RWPE2 (cell line): ENCODE data around the gene SLC5A8.

Experiments
- ATAC-seq: fragments of 200-7000 bp; cut with Tn5 transposase; 3 replicates; pipeline ENCODE4 v1.9.1; 2021; ENCODE audit warnings: low read depth
- DNase-seq: peaks from one replicate; pipeline ENCODE4 v3.0.0-alpha.2; 2020; ENCODE audit warnings: low spot score
- H3K27ac ChIP-seq: fragments of 450-650 bp; 2 replicates; pipeline ENCODE4 v1.5.1; 2017; ENCODE audit warnings: mild to moderate bottlenecking; ENCODE audit not compliant: poor library complexity, severe bottlenecking
- H3K27me3 ChIP-seq: fragments of 250-450 bp; sonication (Bioruptor Pico); 2 replicates; pipeline ENCODE4 v1.5.1; 2021; ENCODE audit warnings: mild to moderate bottlenecking, moderate library complexity; ENCODE audit not compliant: insufficient read depth, poor library complexity, severe bottlenecking
- H3K36me3 ChIP-seq: fragments of 250-450 bp; sonication (Bioruptor Pico); 2 replicates; pipeline ENCODE4 v1.5.1; 2020; ENCODE audit warnings: low read depth, mild to moderate bottlenecking, moderate library complexity
- H3K4me1 ChIP-seq: fragments of 250-450 bp; sonication (Bioruptor Pico); 2 replicates; pipeline ENCODE4 v1.5.1; 2021; ENCODE audit warnings: mild to moderate bottlenecking, moderate library complexity; ENCODE audit not compliant: insufficient read depth, poor library complexity, severe bottlenecking
- H3K4me3 ChIP-seq: fragments of 250-450 bp; sonication (Bioruptor Pico); 2 replicates; pipeline ENCODE4 v1.5.1; 2021; ENCODE audit warnings: mild to moderate bottlenecking, moderate library complexity; ENCODE audit not compliant: severe bottlenecking
- H3K9me3 ChIP-seq: fragments of 250-450 bp; sonication (Bioruptor Pico); 2 replicates; pipeline ENCODE4 v1.5.1; 2021; ENCODE audit warnings: mild to moderate bottlenecking, moderate library complexity; ENCODE audit not compliant: severe bottlenecking
- CTCF ChIP-seq: fragments of 450-650 bp; IDR thresholded peaks from one replicate; pipeline ENCODE4 v1.5.1; 2017; ENCODE audit warnings: mild to moderate bottlenecking, moderate library complexity; ENCODE audit not compliant: poor library complexity, severe bottlenecking

The SLC5A8 gene

DNA sequence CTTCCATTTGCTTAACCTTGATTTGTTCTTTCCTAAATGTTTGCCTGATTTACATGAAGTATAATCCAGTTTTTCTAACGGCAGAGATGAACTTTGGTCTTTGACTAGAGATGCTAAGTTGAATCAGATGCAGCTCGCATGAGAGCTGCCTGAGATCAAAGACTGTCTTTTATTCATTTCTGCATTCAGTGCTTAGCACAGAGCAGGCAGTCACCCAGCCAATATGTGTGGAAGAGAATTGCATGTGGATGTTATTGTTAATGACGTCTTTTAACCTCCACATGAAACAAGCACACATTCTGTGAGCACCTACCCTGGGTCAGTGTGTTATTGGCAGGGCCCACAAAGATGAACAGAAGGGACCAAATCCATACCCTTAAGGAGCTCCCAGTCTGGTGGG lies 99.2 kb downstream of the SLC5A8 start:
- Histone ChIP-seq H3K9me3 (no peaks in the 10 kb centered on the region), H3K4me1 (no peaks in the 10 kb centered on the region), H3K27me3 (no peaks in the 10 kb centered on the region), H3K27ac (no peak overlapping the region), H3K4me3 (no peak overlapping the region), H3K36me3 (no peaks in the 10 kb centered on the region)
- DNase-seq (no peak), ATAC-seq (no peak)
- TF ChIP-seq CTCF = no peak

DNA sequence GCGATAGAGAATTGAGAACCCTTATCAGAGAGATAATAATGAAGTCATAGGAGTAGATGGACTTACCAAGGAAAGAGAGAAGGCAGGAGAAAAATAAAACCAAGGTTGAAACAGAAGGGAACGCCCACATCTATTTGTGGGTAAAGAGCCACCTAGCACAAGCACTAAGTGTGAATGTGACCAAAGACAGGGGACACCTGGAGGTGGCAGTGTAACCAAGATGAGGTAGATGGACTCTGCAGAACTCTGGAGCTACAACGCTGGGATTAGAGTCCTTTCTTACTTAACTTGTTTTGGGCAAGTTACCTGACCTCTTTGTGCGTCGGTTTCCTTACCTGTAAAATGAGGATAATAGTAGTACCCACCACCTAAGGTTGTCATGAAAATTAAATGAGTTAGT lies 101.9 kb downstream of the SLC5A8 start:
- no peak for TF ChIP-seq CTCF
- no peak for ATAC-seq
- no peaks in the 10 kb centered on the region for H3K27me3 ChIP-seq
- H3K9me3 ChIP-seq = no peaks in the 10 kb centered on the region
- no peak for DNase-seq
- H3K27ac ChIP-seq = no peak overlapping the region
- H3K4me3 ChIP-seq = no peak overlapping the region
- H3K36me3 ChIP-seq = no peaks in the 10 kb centered on the region
- no peaks in the 10 kb centered on the region for H3K4me1 ChIP-seq

DNA sequence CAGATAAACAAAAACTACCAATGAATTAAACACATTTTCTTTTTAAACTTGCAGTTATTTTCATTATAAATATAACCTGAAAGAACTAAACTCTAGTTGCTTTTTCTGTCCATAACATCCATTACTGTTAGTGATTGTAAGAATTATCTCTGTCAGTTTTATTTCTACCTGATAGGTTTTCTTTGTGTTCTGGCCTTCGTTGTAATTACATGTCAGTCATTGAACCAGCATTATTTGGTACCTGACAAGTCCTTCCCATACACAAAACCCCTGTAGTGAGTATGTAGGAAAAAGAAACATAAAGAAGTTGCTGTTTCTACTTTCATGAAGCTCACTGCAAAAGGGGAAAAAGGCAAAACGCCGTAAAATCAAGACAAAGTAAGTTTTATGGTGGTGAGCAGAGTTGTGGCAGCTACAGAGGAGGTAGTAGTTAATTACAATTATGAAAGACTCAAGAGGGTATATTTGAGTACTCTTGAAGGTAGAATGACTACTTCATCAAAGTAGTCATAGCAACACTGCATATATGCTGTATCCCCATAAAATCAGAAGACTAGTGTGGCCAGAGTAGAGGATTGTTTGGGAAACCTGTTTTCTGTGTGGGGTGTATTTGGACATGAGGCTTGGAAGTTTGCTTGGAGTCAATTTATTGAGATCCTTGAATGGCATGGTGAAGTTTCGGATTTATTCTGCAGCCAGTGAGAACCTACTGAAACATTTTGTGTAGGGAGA lies 102.8 kb downstream of the SLC5A8 start:
- no peak for DNase-seq
- H3K9me3 ChIP-seq = no peaks in the 10 kb centered on the region
- no peak for ATAC-seq
- TF ChIP-seq CTCF = no peak
- H3K36me3 ChIP-seq = no peaks in the 10 kb centered on the region
- H3K4me3 ChIP-seq = no peak overlapping the region
- no peak overlapping the region for H3K27ac ChIP-seq
- no peaks in the 10 kb centered on the region for H3K4me1 ChIP-seq
- no peaks in the 10 kb centered on the region for H3K27me3 ChIP-seq
